ENCODE data around the gene DSG4. TPM values are rescaled to one million over a fixed set of nuclear protein-coding genes. Genes with fewer than 3 reads are reported as not detected.

DSG4 gene
- total RNA-seq, 1 experiment from 2014 or later = 0.07 TPM

DNA sequence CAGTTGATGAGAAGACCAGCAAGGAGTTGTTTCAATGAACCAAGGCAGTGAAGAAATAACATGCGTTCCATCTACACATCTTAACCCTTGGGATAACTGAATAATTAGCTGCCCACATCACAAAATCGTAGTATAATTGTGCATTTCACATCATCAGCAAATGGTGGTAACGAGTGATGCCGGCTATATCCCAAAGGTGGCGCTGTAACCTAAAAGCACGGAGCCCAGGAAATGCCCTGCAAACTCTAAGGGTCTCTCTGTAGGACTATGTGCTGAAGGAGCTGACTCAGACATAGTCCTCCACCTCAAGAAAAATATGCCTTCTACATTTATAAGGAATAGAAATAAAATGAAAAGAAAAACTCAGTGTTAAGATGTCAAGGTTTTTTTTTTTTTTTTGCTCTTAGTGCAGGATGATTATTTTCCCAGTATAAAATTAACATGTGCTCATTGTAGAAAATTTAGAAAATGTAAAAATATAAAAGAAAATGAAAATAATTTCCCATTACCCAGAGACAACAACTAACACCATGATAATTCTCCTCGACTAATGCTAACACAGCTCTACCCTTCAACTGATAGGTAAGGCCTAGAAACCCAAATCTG, 47.9 kb downstream of the DSG4 start:
- H3K27ac ChIP-seq (ENCODE audit: low read depth, low read length) = no peak overlapping the region
- peak overlapping the region; percentile 17 for H3K4me2 ChIP-seq (ENCODE audit: low read length)
- TF ChIP-seq EZH2phosphoT487 (IDR thresholded peaks at IDR 0.05; ENCODE audit: borderline replicate concordance) (no peak), ZNF274 (IDR thresholded peaks at IDR 0.05; ENCODE audit: low read depth, low read length) (no peak), FOSL1 (IDR thresholded peaks at IDR 0.05; ENCODE audit: low read depth) (no peak), REST (IDR thresholded peaks at IDR 0.05; ENCODE audit: low read depth) (no peak), EZH2 (IDR thresholded peaks at IDR 0.05) (no peak), ATF3 (IDR thresholded peaks at IDR 0.05) (no peak), YY1 (IDR thresholded peaks at IDR 0.05; ENCODE audit: extremely low read depth, insufficient replicate concordance, low read depth, low read length) (no peak), TCF7L2 (IDR thresholded peaks at IDR 0.05; ENCODE audit: borderline replicate concordance, extremely low read depth, insufficient read depth, insufficient read length) (no peak), ELF1 (IDR thresholded peaks at IDR 0.05; ENCODE audit: borderline replicate concordance, low read depth) (no peak), SIN3A (IDR thresholded peaks at IDR 0.05; ENCODE audit: low read depth) (no peak), ZFX (IDR thresholded peaks at IDR 0.05) (no peak), POLR2A (IDR thresholded peaks at IDR 0.05; ENCODE audit: borderline replicate concordance, extremely low read depth, insufficient read depth, insufficient read length) (no peak), SRF (IDR thresholded peaks at IDR 0.05; ENCODE audit: low read depth) (no peak), SP1 (IDR thresholded peaks at IDR 0.05; ENCODE audit: low read depth) (0 out of 2 replicates have a peak, but pooled peaks have one; percentile 10), RAD21 (IDR thresholded peaks at IDR 0.05; ENCODE audit: low read depth) (peak; percentile 94), CEBPB (IDR thresholded peaks at IDR 0.05; ENCODE audit: low read depth) (no peak), CBX3 (IDR thresholded peaks at IDR 0.05; ENCODE audit: low read depth) (peak; percentile 55; the same call in 1 of the 2 replicates), JUND (IDR thresholded peaks at IDR 0.05) (no peak)
- TF ChIP-seq, protein P1, sequence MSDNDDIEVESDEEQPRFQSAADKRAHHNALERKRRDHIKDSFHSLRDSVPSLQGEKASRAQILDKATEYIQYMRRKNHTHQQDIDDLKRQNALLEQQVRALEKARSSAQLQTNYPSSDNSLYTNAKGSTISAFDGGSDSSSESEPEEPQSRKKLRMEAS (IDR thresholded peaks at IDR 0.05) = no peak
- TF ChIP-seq, protein P2, sequence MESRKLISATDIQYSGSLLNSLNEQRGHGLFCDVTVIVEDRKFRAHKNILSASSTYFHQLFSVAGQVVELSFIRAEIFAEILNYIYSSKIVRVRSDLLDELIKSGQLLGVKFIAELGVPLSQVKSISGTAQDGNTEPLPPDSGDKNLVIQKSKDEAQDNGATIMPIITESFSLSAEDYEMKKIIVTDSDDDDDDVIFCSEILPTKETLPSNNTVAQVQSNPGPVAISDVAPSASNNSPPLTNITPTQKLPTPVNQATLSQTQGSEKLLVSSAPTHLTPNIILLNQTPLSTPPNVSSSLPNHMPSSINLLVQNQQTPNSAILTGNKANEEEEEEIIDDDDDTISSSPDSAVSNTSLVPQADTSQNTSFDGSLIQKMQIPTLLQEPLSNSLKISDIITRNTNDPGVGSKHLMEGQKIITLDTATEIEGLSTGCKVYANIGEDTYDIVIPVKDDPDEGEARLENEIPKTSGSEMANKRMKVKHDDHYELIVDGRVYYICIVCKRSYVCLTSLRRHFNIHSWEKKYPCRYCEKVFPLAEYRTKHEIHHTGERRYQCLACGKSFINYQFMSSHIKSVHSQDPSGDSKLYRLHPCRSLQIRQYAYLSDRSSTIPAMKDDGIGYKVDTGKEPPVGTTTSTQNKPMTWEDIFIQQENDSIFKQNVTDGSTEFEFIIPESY (IDR thresholded peaks at IDR 0.05; ENCODE audit: extremely low read depth, insufficient replicate concordance, low read length) = no peak

More for the DNA sequence above, 47.9 kb downstream of the DSG4 start:
- no peak overlapping the region for H3K9ac ChIP-seq (ENCODE audit: low read length)
- ChIA-PET CTCF (interaction anchor here (0.6 to 2.5 kb wide), 28 partner anchors 9 to 452 kb away, joined by 3 to 17 read pairs (median 3); no protein-coding TSS in a partner anchor), RAD21 (ENCODE audit: low non-redundant PET in 1 of 2, low total read pairs in 2 of 2, uncharacterized antibody in 2 of 2, unreplicated experiment in 2 of 2) (interaction anchor here in 1 of 2 experiments (0.7 to 2.1 kb wide), 3 partner anchors 63 to 139 kb away, joined by 4 to 8 read pairs (median 5); no protein-coding TSS in a partner anchor), POLR2A (no interaction called here)
- no peaks in the 10 kb centered on the region for H4K20me1 ChIP-seq (ENCODE audit: insufficient read depth)
- intact Hi-C loops (cut with micrococcal nuclease) = loop anchor here (2.0 to 10.0 kb wide), 5 partner anchors 88 to 530 kb away; no protein-coding TSS in a partner anchor
- H3K9me2 ChIP-seq (ENCODE audit: insufficient read depth) = no peaks in the 10 kb centered on the region
- H3K36me3 ChIP-seq (ENCODE audit: control insufficient read depth in 1 of 2, insufficient read depth in 2 of 2, low read length in 2 of 2) = no peaks in the 10 kb centered on the region
- H3K9me3 ChIP-seq (ENCODE audit: control insufficient read depth in 1 of 2, insufficient read depth in 1 of 2, low read depth in 1 of 2, low read length in 2 of 2) = no peaks in the 10 kb centered on the region
- peak overlapping the region; percentile 95 for H2AFZ ChIP-seq (ENCODE audit: low read depth, low read length, poor library complexity, severe bottlenecking)
- no TSS peak for BruUV-seq (replicated peaks)
- peak; percentile 64 for DNase-seq (ENCODE audit: low read depth, low spot score)
- peak; percentile 83 for ATAC-seq
- H3K79me2 ChIP-seq (ENCODE audit: insufficient read depth, low read length) = no peaks in the 10 kb centered on the region
- no peak overlapping the region for H3K4me3 ChIP-seq (replicated peaks in 1 of 2; ENCODE audit: low read depth in 1 of 2, low read length in 2 of 2)
- no peaks in the 10 kb centered on the region for H3K27me3 ChIP-seq (ENCODE audit: insufficient read depth, low read length)
- H3K4me1 ChIP-seq (ENCODE audit: control insufficient read depth in 1 of 2, insufficient read depth in 2 of 2, low read length in 2 of 2) = peaks cover 0 to 26% of the 10 kb centered on the region in 2 experiments; a peak in 3 of 4 replicates
